ENCODE results near the gene GPA33. TPM values are rescaled to one million over a fixed set of nuclear protein-coding genes. Genes with fewer than 3 reads are reported as not detected.

The GPA33 gene
- total RNA-seq, 1 donor from 2014 or later, result 0.74 TPM

- H3K9me3 ChIP-seq, result no peaks in the 10 kb centered on the region
- H3K4me3 ChIP-seq, result no peak overlapping the region
- no peaks in the 10 kb centered on the region for H3K27me3 ChIP-seq
- no peak for TF ChIP-seq POLR2AphosphoS5 (IDR thresholded peaks at IDR 0.05; ENCODE audit: insufficient read depth in 1 of 2, low read depth in 1 of 2)
- no peak for TF ChIP-seq POLR2A (IDR thresholded peaks at IDR 0.05)
- TF ChIP-seq CTCF (IDR thresholded peaks at IDR 0.05), result no peak
- no peak for DNase-seq (ENCODE audit: extremely low spot score in 2 of 2)
- no peaks in the 10 kb centered on the region for H3K36me3 ChIP-seq
- H3K27ac ChIP-seq, result no peak overlapping the region
- H3K4me1 ChIP-seq, result no peaks in the 10 kb centered on the region
- intact Hi-C loops (cut with DNase I), result no loop called here
These were observed 12.9 kb downstream of the GPA33 start for GRCh38 chr1:167077128-167077867.

- H3K27ac ChIP-seq, result no peak overlapping the region
- no peak for TF ChIP-seq POLR2A (IDR thresholded peaks at IDR 0.05)
- no peak for TF ChIP-seq CTCF (IDR thresholded peaks at IDR 0.05)
- TF ChIP-seq POLR2AphosphoS5 (IDR thresholded peaks at IDR 0.05; ENCODE audit: insufficient read depth in 1 of 2, low read depth in 1 of 2), result no peak
- no peaks in the 10 kb centered on the region for H3K4me1 ChIP-seq
- DNase-seq (ENCODE audit: extremely low spot score in 2 of 2), result no peak
- H3K36me3 ChIP-seq, result no peaks in the 10 kb centered on the region
- intact Hi-C loops (cut with DNase I), result no loop called here
- no peak overlapping the region for H3K4me3 ChIP-seq
- H3K9me3 ChIP-seq, result no peaks in the 10 kb centered on the region
- H3K27me3 ChIP-seq, result no peaks in the 10 kb centered on the region
These were observed 14.0 kb downstream of the GPA33 start for GRCh38 chr1:167076136-167076710.

GRCh38 chr1:167071286-167071685 lies 18.9 kb downstream of the GPA33 start:
- DNase-seq (ENCODE audit: extremely low spot score in 2 of 2), result no peak
- Histone ChIP-seq H3K27ac (no peak overlapping the region), H3K27me3 (no peaks in the 10 kb centered on the region), H3K36me3 (no peaks in the 10 kb centered on the region), H3K4me3 (no peak overlapping the region), H3K4me1 (peaks cover 7% of the 10 kb centered on the region), H3K9me3 (no peaks in the 10 kb centered on the region)
- TF ChIP-seq CTCF (IDR thresholded peaks at IDR 0.05) (no peak), POLR2A (IDR thresholded peaks at IDR 0.05) (no peak), POLR2AphosphoS5 (IDR thresholded peaks at IDR 0.05; ENCODE audit: insufficient read depth in 1 of 2, low read depth in 1 of 2) (no peak)
- intact Hi-C loops (cut with DNase I), result no loop called here

- Histone ChIP-seq H3K9me3 (no peaks in the 10 kb centered on the region), H3K4me1 (peaks cover 7% of the 10 kb centered on the region), H3K36me3 (no peaks in the 10 kb centered on the region), H3K27me3 (no peaks in the 10 kb centered on the region), H3K4me3 (no peak overlapping the region), H3K27ac (no peak overlapping the region)
- TF ChIP-seq POLR2AphosphoS5 (IDR thresholded peaks at IDR 0.05; ENCODE audit: insufficient read depth in 1 of 2, low read depth in 1 of 2) (no peak), CTCF (IDR thresholded peaks at IDR 0.05) (no peak), POLR2A (IDR thresholded peaks at IDR 0.05) (no peak)
- intact Hi-C loops (cut with DNase I), result loop anchor here (5.0 kb wide), 2 partner anchors 374 to 464 kb away; no protein-coding TSS in a partner anchor
- DNase-seq (ENCODE audit: extremely low spot score in 2 of 2), result no peak
These were observed 21.4 kb downstream of the GPA33 start for GRCh38 chr1:167068761-167069160.

GRCh38 chr1:167067904-167068303 lies 22.3 kb downstream of the GPA33 start:
- H3K4me3 ChIP-seq, result no peak overlapping the region
- peaks cover 7% of the 10 kb centered on the region for H3K4me1 ChIP-seq
- no peaks in the 10 kb centered on the region for H3K27me3 ChIP-seq
- no peaks in the 10 kb centered on the region for H3K36me3 ChIP-seq
- DNase-seq (ENCODE audit: extremely low spot score in 2 of 2), result no peak
- no peak for TF ChIP-seq POLR2A (IDR thresholded peaks at IDR 0.05)
- H3K27ac ChIP-seq, result no peak overlapping the region
- intact Hi-C loops (cut with DNase I), result loop anchor here (5.0 kb wide), 2 partner anchors 374 to 464 kb away; no protein-coding TSS in a partner anchor
- H3K9me3 ChIP-seq, result no peaks in the 10 kb centered on the region
